ENCODE data around the gene KRTAP4-5. TPM values are rescaled to one million over a fixed set of nuclear protein-coding genes. Genes with fewer than 3 reads are reported as not detected.

Gene KRTAP4-5
- total RNA-seq, 2 experiments from 2014 or later = not detected

- Histone ChIP-seq H3K27ac (ENCODE audit: low read depth, low read length, poor library complexity, severe bottlenecking) (no peak overlapping the region), H3K9me3 (ENCODE audit: low read length) (no peaks in the 10 kb centered on the region), H3K4me2 (ENCODE audit: low read length) (no peak overlapping the region), H3K4me1 (ENCODE audit: insufficient read depth, low read length, poor library complexity, severe bottlenecking) (peaks cover 5% of the 10 kb centered on the region), H3K4me3 (ENCODE audit: low read depth, low read length, poor library complexity, severe bottlenecking) (no peak overlapping the region), H3K9me2 (ENCODE audit: insufficient read depth, low read length) (no peaks in the 10 kb centered on the region), H3K36me3 (ENCODE audit: insufficient read depth, low read length) (no peaks in the 10 kb centered on the region), H4K20me1 (ENCODE audit: insufficient read depth, low read length) (no peaks in the 10 kb centered on the region), H2AFZ (ENCODE audit: low read length) (no peak overlapping the region), H3K79me2 (ENCODE audit: insufficient read depth, low read depth, low read length) (no peaks in the 10 kb centered on the region)
- BruUV-seq (replicated peaks) = no TSS peak
- DNase-seq (ENCODE audit: low spot score) = no peak
- ChIA-PET CTCF (ENCODE audit: unreplicated experiment) (no interaction called here), POLR2A (interaction anchor here (0.6 kb wide), 1 partner anchor 28 kb away, joined by 3 read pairs; no protein-coding TSS in a partner anchor)
- intact Hi-C loops (cut with micrococcal nuclease; ENCODE audit: unreplicated experiment) = no loop called here
- TF ChIP-seq CTCF (conservative IDR thresholded peaks at IDR 0.05; ENCODE audit: low read length) = no peak
- no peak for TF ChIP-seq EZH2phosphoT487 (IDR thresholded peaks at IDR 0.05; ENCODE audit: borderline replicate concordance, low read depth, low read length)
Measured at GRCh38 chr17:41178843-41179616, 29.4 kb upstream of the KRTAP4-5 start.

GRCh38 chr17:41178341-41178740, 28.7 kb upstream of the KRTAP4-5 start:
- H3K27ac ChIP-seq (ENCODE audit: low read depth, low read length, poor library complexity, severe bottlenecking) = no peak overlapping the region
- H3K9me3 ChIP-seq (ENCODE audit: low read length) = no peaks in the 10 kb centered on the region
- BruUV-seq (replicated peaks) = no TSS peak
- H2AFZ ChIP-seq (ENCODE audit: low read length) = no peak overlapping the region
- no peak for DNase-seq (ENCODE audit: low spot score)
- no peaks in the 10 kb centered on the region for H3K79me2 ChIP-seq (ENCODE audit: insufficient read depth, low read depth, low read length)
- H3K36me3 ChIP-seq (ENCODE audit: insufficient read depth, low read length) = no peaks in the 10 kb centered on the region
- no peaks in the 10 kb centered on the region for H4K20me1 ChIP-seq (ENCODE audit: insufficient read depth, low read length)
- CTCF ChIA-PET (ENCODE audit: unreplicated experiment) = interaction anchor here (0.5 kb wide), 1 partner anchor 116 kb away, joined by 3 read pairs; no protein-coding TSS in a partner anchor
- POLR2A ChIA-PET = no interaction called here
- no peaks in the 10 kb centered on the region for H3K9me2 ChIP-seq (ENCODE audit: insufficient read depth, low read length)
- TF ChIP-seq CTCF (conservative IDR thresholded peaks at IDR 0.05; ENCODE audit: low read length) (no peak), EZH2phosphoT487 (IDR thresholded peaks at IDR 0.05; ENCODE audit: borderline replicate concordance, low read depth, low read length) (no peak)
- no peak overlapping the region for H3K4me2 ChIP-seq (ENCODE audit: low read length)
- H3K4me1 ChIP-seq (ENCODE audit: insufficient read depth, low read length, poor library complexity, severe bottlenecking) = peaks cover 5% of the 10 kb centered on the region
- intact Hi-C loops (cut with micrococcal nuclease; ENCODE audit: unreplicated experiment) = no loop called here
- no peak overlapping the region for H3K4me3 ChIP-seq (ENCODE audit: low read depth, low read length, poor library complexity, severe bottlenecking)

- no peak for DNase-seq (ENCODE audit: low spot score)
- ChIA-PET POLR2A (no interaction called here), CTCF (ENCODE audit: unreplicated experiment) (interaction anchor here (0.5 kb wide), 1 partner anchor 116 kb away, joined by 3 read pairs; no protein-coding TSS in a partner anchor)
- Histone ChIP-seq H3K79me2 (ENCODE audit: insufficient read depth, low read depth, low read length) (no peaks in the 10 kb centered on the region), H2AFZ (ENCODE audit: low read length) (no peak within 1 kb of the TSS), H4K20me1 (ENCODE audit: insufficient read depth, low read length) (no peaks in the 10 kb centered on the region), H3K27ac (ENCODE audit: low read depth, low read length, poor library complexity, severe bottlenecking) (no peak within 1 kb of the TSS), H3K4me3 (ENCODE audit: low read depth, low read length, poor library complexity, severe bottlenecking) (no peak within 1 kb of the TSS), H3K9me2 (ENCODE audit: insufficient read depth, low read length) (no peaks in the 10 kb centered on the region), H3K4me1 (ENCODE audit: insufficient read depth, low read length, poor library complexity, severe bottlenecking) (peaks cover 5% of the 10 kb centered on the region), H3K9me3 (ENCODE audit: low read length) (no peaks in the 10 kb centered on the region), H3K4me2 (ENCODE audit: low read length) (no peak within 1 kb of the TSS), H3K36me3 (ENCODE audit: insufficient read depth, low read length) (no peaks in the 10 kb centered on the region)
- no peak for TF ChIP-seq CTCF (conservative IDR thresholded peaks at IDR 0.05; ENCODE audit: low read length)
- TF ChIP-seq EZH2phosphoT487 (IDR thresholded peaks at IDR 0.05; ENCODE audit: borderline replicate concordance, low read depth, low read length) = no peak
- intact Hi-C loops (cut with micrococcal nuclease; ENCODE audit: unreplicated experiment) = no loop called here
- no TSS peak for BruUV-seq (replicated peaks)
Measured at GRCh38 chr17:41177727-41178271, 28.2 kb upstream of the KRTAP4-5 start, which contains the start of gene KRTAP4-2. Gene KRTAP4-2 (minus strand): TSS chr17:41178221. CDS start chr17:41178164, 57 bp downstream.

Data from OCI-LY7 (cell line).